Mesenchymal stem cell (in vitro differentiated cells and primary cell): ENCODE data around the gene MOXD1.

ENCODE experiments used
- DNase-seq: peaks from one replicate; pipeline ENCODE4 v3.0.0-alpha.2; 2013
- H2AFZ ChIP-seq: one replicate; pipeline ENCODE4 v1.6.1; 2013; ENCODE audit warnings: low read depth, mild to moderate bottlenecking, control low read depth, inconsistent platforms, low read length, moderate library complexity
- H2AK5ac ChIP-seq: 2 replicates; pipeline ENCODE4 v1.6.1; 2013; ENCODE audit warnings: low read length, moderate library complexity, mild to moderate bottlenecking, inconsistent platforms; ENCODE audit not compliant: severe bottlenecking
- H2BK120ac ChIP-seq: one replicate; pipeline ENCODE4 v1.6.1; 2013; ENCODE audit warnings: low read depth, mild to moderate bottlenecking, inconsistent platforms, low read length, moderate library complexity
- H2BK12ac ChIP-seq, 2 experiments: one replicate each; pipeline ENCODE4 v1.6.1; 2013; ENCODE audit warnings: inconsistent platforms in 2 of 2, low read length in 2 of 2, mild to moderate bottlenecking in 2 of 2, moderate library complexity in 2 of 2, control low read depth in 1 of 2
- H2BK15ac ChIP-seq: one replicate; pipeline ENCODE4 v1.6.1; 2013; ENCODE audit warnings: mild to moderate bottlenecking, low read depth, inconsistent platforms; ENCODE audit not compliant: poor library complexity, severe bottlenecking
- H2BK5ac ChIP-seq: 2 replicates; pipeline ENCODE4 v1.6.1; 2013; ENCODE audit warnings: low read depth, mild to moderate bottlenecking, low read length, control low read depth, inconsistent platforms; ENCODE audit not compliant: poor library complexity, severe bottlenecking
- H3K14ac ChIP-seq, 2 experiments: one replicate each; pipeline ENCODE4 v1.6.1; 2013; ENCODE audit warnings: inconsistent platforms in 2 of 2, low read length in 2 of 2, control low read depth in 1 of 2, mild to moderate bottlenecking in 1 of 2, moderate library complexity in 1 of 2
- H3K18ac ChIP-seq, 2 experiments: one replicate each; pipeline ENCODE4 v1.6.1; 2013; ENCODE audit warnings: inconsistent platforms in 2 of 2, low read length in 2 of 2, control low read depth in 1 of 2, low read depth in 1 of 2, mild to moderate bottlenecking in 1 of 2
- H3K23ac ChIP-seq, 2 experiments: one replicate each; pipeline ENCODE4 v1.6.1; 2013; ENCODE audit warnings: inconsistent platforms in 2 of 2, low read length in 2 of 2, mild to moderate bottlenecking in 2 of 2, moderate library complexity in 2 of 2, control low read depth in 1 of 2
- H3K27ac ChIP-seq: 2 replicates; pipeline ENCODE4 v1.5.1; 2013; ENCODE audit warnings: mild to moderate bottlenecking, moderate library complexity, low read length, control low read depth, inconsistent platforms; ENCODE audit not compliant: poor library complexity, severe bottlenecking
- H3K27me3 ChIP-seq, 2 experiments: 2 replicates each; pipeline versions ENCODE4 v1.6.1 to v1.7.0; 2013; ENCODE audit warnings: low read length in 2 of 2, mild to moderate bottlenecking in 2 of 2, moderate library complexity in 2 of 2, control low read depth in 1 of 2, inconsistent platforms in 1 of 2; ENCODE audit not compliant: control insufficient read depth in 1 of 2, insufficient read depth in 1 of 2
- H3K36me3 ChIP-seq, 2 experiments: 2 replicates each; pipeline versions ENCODE4 v1.6.1 to v1.7.0; 2013; ENCODE audit warnings: low read length in 2 of 2, control low read depth in 1 of 2, inconsistent platforms in 1 of 2, low read depth in 1 of 2, mild to moderate bottlenecking in 1 of 2; ENCODE audit not compliant: insufficient read depth in 2 of 2, control insufficient read depth in 1 of 2
- H3K4ac ChIP-seq, 2 experiments: one replicate each; pipeline ENCODE4 v1.6.1; 2013; ENCODE audit warnings: inconsistent platforms in 2 of 2, low read length in 2 of 2, mild to moderate bottlenecking in 2 of 2, moderate library complexity in 2 of 2, control low read depth in 1 of 2, low read depth in 1 of 2
- H3K4me1 ChIP-seq: 2 replicates; pipeline ENCODE4 v1.6.1; 2013; ENCODE audit warnings: low read depth, low read length, control low read depth; ENCODE audit not compliant: control insufficient read depth, insufficient read depth
- H3K4me2 ChIP-seq: 2 replicates; pipeline ENCODE4 v1.6.1; 2013; ENCODE audit warnings: low read length, mild to moderate bottlenecking, inconsistent platforms; ENCODE audit not compliant: poor library complexity, severe bottlenecking
- H3K4me3 ChIP-seq, 2 experiments: 2 replicates each; pipeline versions ENCODE4 v1.5.1 to v1.7.0; 2013; ENCODE audit warnings: low read length in 2 of 2, mild to moderate bottlenecking in 2 of 2, control low read depth in 1 of 2, low read depth in 1 of 2; ENCODE audit not compliant: insufficient read depth in 1 of 2
- H3K79me1 ChIP-seq: replicated peaks from 2 replicates; pipeline ENCODE4 v1.6.1; 2013; ENCODE audit warnings: mild to moderate bottlenecking, control low read depth, low read length, inconsistent platforms; ENCODE audit not compliant: poor library complexity, severe bottlenecking
- H3K9ac ChIP-seq: 2 replicates; pipeline ENCODE4 v1.7.0; 2013; ENCODE audit warnings: mild to moderate bottlenecking, low read length, moderate library complexity
- H3K9me3 ChIP-seq: 2 replicates; pipeline ENCODE4 v1.7.0; 2013; ENCODE audit warnings: mild to moderate bottlenecking, low read length; ENCODE audit not compliant: control insufficient read depth
- H4K8ac ChIP-seq: one replicate; pipeline ENCODE4 v1.6.1; 2013; ENCODE audit warnings: inconsistent platforms, mild to moderate bottlenecking, low read length, moderate library complexity
- H4K91ac ChIP-seq: one replicate; pipeline ENCODE4 v1.6.1; 2013; ENCODE audit warnings: mild to moderate bottlenecking, low read length, inconsistent platforms
- WGBS: methylation state at CpG from one replicate; pipeline ENCODE4 v1.1.7; 2013; ENCODE audit warnings: mixed read lengths; 5-methylcytosine and 5-hydroxymethylcytosine counted together

The MOXD1 gene

GRCh38 chr6:132341646-132342045 lies 59.6 kb downstream of the MOXD1 start:
- no peak overlapping the region for H3K18ac ChIP-seq
- no peak overlapping the region for H2AK5ac ChIP-seq
- no peak overlapping the region for H4K8ac ChIP-seq
- no peak overlapping the region for H2BK5ac ChIP-seq
- H3K14ac ChIP-seq, result no peak overlapping the region
- no peak overlapping the region for H2AFZ ChIP-seq
- no peak overlapping the region for H3K4me3 ChIP-seq
- H3K4ac ChIP-seq, result no peak overlapping the region
- 98% methylated on average over 3 of the region's 3 CpGs for WGBS
- H3K27me3 ChIP-seq, result no peaks in the 10 kb centered on the region
- H4K91ac ChIP-seq, result no peak overlapping the region
- no peak for DNase-seq
- peaks cover 6% of the 10 kb centered on the region for H3K9me3 ChIP-seq
- H3K4me2 ChIP-seq, result no peak overlapping the region
- no peak overlapping the region for H3K27ac ChIP-seq
- H2BK120ac ChIP-seq, result no peak overlapping the region
- H3K79me1 ChIP-seq, result peaks cover 3% of the 10 kb centered on the region
- no peak overlapping the region for H3K23ac ChIP-seq
- H3K36me3 ChIP-seq, result peaks cover 0 to 26% of the 10 kb centered on the region in 2 experiments
- H3K9ac ChIP-seq, result no peak overlapping the region
- no peak overlapping the region for H2BK15ac ChIP-seq
- H2BK12ac ChIP-seq, result no peak overlapping the region
- no peaks in the 10 kb centered on the region for H3K4me1 ChIP-seq

- H3K9me3 ChIP-seq, result no peaks in the 10 kb centered on the region
- peaks cover 4 to 8% of the 10 kb centered on the region in 2 experiments for H3K36me3 ChIP-seq
- peak overlapping the region; percentile 72 for H3K9ac ChIP-seq
- H3K18ac ChIP-seq, result no peak overlapping the region
- no peak overlapping the region for H2BK5ac ChIP-seq
- no peak overlapping the region for H2BK12ac ChIP-seq
- peaks cover 11% of the 10 kb centered on the region for H3K79me1 ChIP-seq
- H3K23ac ChIP-seq, result no peak overlapping the region
- no peak overlapping the region for H4K91ac ChIP-seq
- no peak for DNase-seq
- no peak overlapping the region for H2AFZ ChIP-seq
- peak overlapping the region in 1 of 2 experiments; percentile 14 for H3K4me3 ChIP-seq
- H3K14ac ChIP-seq, result no peak overlapping the region
- WGBS, result 5% methylated on average over 2 of the region's 4 CpGs
- peak overlapping the region; percentile 48 for H3K4me2 ChIP-seq
- no peak overlapping the region for H2AK5ac ChIP-seq
- no peak overlapping the region for H3K4ac ChIP-seq
- no peak overlapping the region for H4K8ac ChIP-seq
- no peak overlapping the region for H2BK15ac ChIP-seq
- no peaks in the 10 kb centered on the region for H3K27me3 ChIP-seq
- no peaks in the 10 kb centered on the region for H3K4me1 ChIP-seq
- H2BK120ac ChIP-seq, result no peak overlapping the region
- H3K27ac ChIP-seq, result peak overlapping the region; percentile 88
These were observed 66.8 kb downstream of the MOXD1 start for GRCh38 chr6:132334521-132334885.

GRCh38 chr6:132333639-132334520 lies 67.4 kb downstream of the MOXD1 start:
- peak overlapping the region; percentile 64 to 77 for H2BK12ac ChIP-seq
- H4K8ac ChIP-seq, result no peak overlapping the region
- no peak overlapping the region for H3K14ac ChIP-seq
- no peak overlapping the region for H2AK5ac ChIP-seq
- H3K4ac ChIP-seq, result no peak overlapping the region
- peak overlapping the region in 1 of 2 experiments; percentile 14 for H3K4me3 ChIP-seq
- H3K9ac ChIP-seq, result peak overlapping the region; percentile 72
- H3K4me1 ChIP-seq, result no peaks in the 10 kb centered on the region
- no peak overlapping the region for H2BK15ac ChIP-seq
- peak overlapping the region; percentile 79 for H4K91ac ChIP-seq
- peak overlapping the region; percentile 45 to 63 for H3K18ac ChIP-seq
- peak overlapping the region; percentile 64 for H3K4me2 ChIP-seq
- H3K9me3 ChIP-seq, result no peaks in the 10 kb centered on the region
- no peak overlapping the region for H2AFZ ChIP-seq
- H3K79me1 ChIP-seq, result peaks cover 11% of the 10 kb centered on the region
- no peak overlapping the region for H2BK5ac ChIP-seq
- no peaks in the 10 kb centered on the region for H3K27me3 ChIP-seq
- 6% methylated on average over 5 of the region's 6 CpGs for WGBS
- no peak overlapping the region for H3K23ac ChIP-seq
- DNase-seq, result peak; percentile 94
- H2BK120ac ChIP-seq, result no peak overlapping the region
- peaks cover 4 to 8% of the 10 kb centered on the region in 2 experiments for H3K36me3 ChIP-seq
- H3K27ac ChIP-seq, result peak overlapping the region; percentile 88

- 100% methylated on average over 1 of the region's 5 CpGs for WGBS
- Histone ChIP-seq H3K4me1 (no peaks in the 10 kb centered on the region), H2BK12ac (no peak overlapping the region), H2BK5ac (no peak overlapping the region), H3K14ac (no peak overlapping the region), H3K23ac (no peak overlapping the region), H3K4ac (no peak overlapping the region), H3K4me3 (no peak overlapping the region), H3K27ac (no peak overlapping the region), H3K9me3 (no peaks in the 10 kb centered on the region), H3K79me1 (peaks cover 5% of the 10 kb centered on the region), H4K8ac (no peak overlapping the region), H3K27me3 (no peaks in the 10 kb centered on the region), H2BK15ac (no peak overlapping the region), H2AK5ac (no peak overlapping the region), H3K9ac (no peak overlapping the region), H4K91ac (no peak overlapping the region), H3K18ac (no peak overlapping the region), H3K4me2 (no peak overlapping the region), H2AFZ (no peak overlapping the region), H2BK120ac (no peak overlapping the region), H3K36me3 (peaks cover 3 to 28% of the 10 kb centered on the region in 2 experiments)
- DNase-seq, result no peak
These were observed 70.5 kb downstream of the MOXD1 start for GRCh38 chr6:132330759-132331158.
